Progenitor cell of endocrine pancreas (in vitro differentiated cells): ENCODE data around the gene SLK. TPM values are rescaled to one million over a fixed set of nuclear protein-coding genes. Genes with fewer than 3 reads are reported as not detected.

Experiments
- DNase-seq: peaks from one replicate; pipeline ENCODE4 v3.0.0; 2021; ENCODE audit warnings: low spot score; ENCODE audit not compliant: unreplicated experiment
- H3K27ac Mint-ChIP-seq: 2 replicates; pipeline ENCODE4 v1.8.0; 2021; ENCODE audit warnings: mild to moderate bottlenecking, moderate library complexity, mixed read lengths
- H3K27me3 Mint-ChIP-seq: 2 replicates; pipeline ENCODE4 v1.8.0; 2021; ENCODE audit warnings: mixed read lengths
- H3K36me3 Mint-ChIP-seq: 2 replicates; pipeline ENCODE4 v1.8.0; 2022; ENCODE audit warnings: mixed read lengths; ENCODE audit not compliant: insufficient read depth
- H3K4me1 Mint-ChIP-seq: 2 replicates; pipeline ENCODE4 v1.8.0; 2021; ENCODE audit warnings: low read depth, mixed read lengths
- H3K4me3 Mint-ChIP-seq: 2 replicates; pipeline ENCODE4 v1.8.0; 2021; ENCODE audit warnings: low read depth, mild to moderate bottlenecking, moderate library complexity, mixed read lengths
- H3K9me3 Mint-ChIP-seq: 2 replicates; pipeline ENCODE4 v1.8.0; 2021; ENCODE audit warnings: low read depth, mixed read lengths
- CTCF ChIP-seq: fragments of 200-600 bp; sonication (generic); IDR thresholded peaks from one replicate; pipeline ENCODE4 v1.5.0; 2021; ENCODE audit warnings: antibody characterized with exemption, mild to moderate bottlenecking; ENCODE audit not compliant: unreplicated experiment
- total RNA-seq: library from RNA; stranded (reverse); gene quantifications from 2 replicates; pipeline ENCODE4 v1.2.1, GENCODE V29; 2021

The SLK gene
- total RNA-seq, 1 donor from 2014 or later = 29.8 TPM

DNA sequence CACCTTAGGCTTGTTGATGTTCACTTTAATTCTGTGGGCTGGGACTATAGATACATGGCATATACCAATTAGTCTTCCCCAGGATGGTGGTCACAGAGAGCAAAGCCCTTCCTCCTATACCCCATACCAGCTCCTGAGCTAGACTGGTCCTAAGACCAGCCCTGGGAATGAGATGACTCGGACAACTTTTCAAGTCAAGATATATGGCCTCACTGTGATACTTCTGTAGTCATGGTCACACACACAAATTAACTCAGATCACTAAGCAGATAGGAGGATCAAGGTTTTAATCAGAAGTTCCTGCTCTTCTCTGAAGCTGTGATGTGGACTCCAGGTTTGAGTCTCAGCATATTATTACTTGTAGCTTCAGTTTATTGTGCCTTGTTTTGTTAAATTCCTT lies 53.1 kb downstream of the SLK start:
- Mint-ChIP-seq H3K36me3 (peaks cover 26% of the 10 kb centered on the region), H3K4me1 (no peaks in the 10 kb centered on the region), H3K27me3 (no peaks in the 10 kb centered on the region), H3K4me3 (no peak overlapping the region), H3K9me3 (no peaks in the 10 kb centered on the region), H3K27ac (no peak overlapping the region)
- TF ChIP-seq CTCF = no peak
- no peak for DNase-seq

DNA sequence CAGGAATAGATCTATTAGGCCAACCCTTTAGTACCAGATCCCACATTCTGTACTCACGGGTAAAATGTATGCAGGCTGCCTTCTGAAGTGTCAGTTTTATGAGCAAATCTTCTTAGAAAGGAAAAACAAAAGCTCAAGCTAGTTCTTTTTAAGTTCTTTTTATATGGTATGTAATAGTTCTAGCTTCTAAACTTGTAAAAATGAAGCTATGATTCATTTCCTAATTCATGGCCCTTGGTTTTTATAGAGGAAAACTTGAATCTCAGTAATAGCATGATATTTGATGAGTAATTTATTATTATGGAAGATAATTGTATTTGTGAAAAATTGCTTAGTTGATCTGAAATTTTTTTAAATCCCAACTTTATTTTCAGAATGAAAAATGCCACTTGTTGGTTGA lies 54.3 kb downstream of the SLK start:
- H3K9me3 Mint-ChIP-seq = no peaks in the 10 kb centered on the region
- H3K27me3 Mint-ChIP-seq = no peaks in the 10 kb centered on the region
- no peaks in the 10 kb centered on the region for H3K4me1 Mint-ChIP-seq
- no peak overlapping the region for H3K27ac Mint-ChIP-seq
- peaks cover 26% of the 10 kb centered on the region for H3K36me3 Mint-ChIP-seq
- no peak overlapping the region for H3K4me3 Mint-ChIP-seq
- no peak for TF ChIP-seq CTCF
- DNase-seq = no peak

DNA sequence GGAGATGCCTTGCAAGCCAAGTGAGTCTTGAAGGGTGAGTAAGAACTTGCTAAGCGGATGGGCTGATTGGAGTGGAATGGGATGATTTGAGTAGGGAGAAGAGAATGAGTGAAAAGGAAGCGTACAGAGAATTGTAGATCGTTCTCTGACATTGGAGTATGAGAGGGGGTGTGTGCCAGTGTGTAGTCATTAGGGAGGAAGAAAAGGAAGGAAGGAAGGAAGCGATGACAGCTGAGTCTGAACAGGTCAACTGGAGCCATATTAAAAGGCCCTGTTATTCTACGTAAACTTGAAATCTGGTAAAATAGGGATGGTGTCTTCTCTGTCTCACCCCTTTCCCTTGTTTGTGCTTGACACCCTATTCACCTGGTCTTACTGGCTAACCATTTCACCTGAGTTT lies 55.1 kb downstream of the SLK start:
- no peak overlapping the region for H3K4me3 Mint-ChIP-seq

GRCh38 chr10:104025524-104025923 lies 58.6 kb downstream of the SLK start:
- no peaks in the 10 kb centered on the region for H3K4me1 Mint-ChIP-seq
- H3K36me3 Mint-ChIP-seq = peaks cover 17% of the 10 kb centered on the region
- no peak for TF ChIP-seq CTCF
- no peaks in the 10 kb centered on the region for H3K27me3 Mint-ChIP-seq
- no peak overlapping the region for H3K27ac Mint-ChIP-seq
- DNase-seq = no peak
- H3K9me3 Mint-ChIP-seq = no peaks in the 10 kb centered on the region
- no peak overlapping the region for H3K4me3 Mint-ChIP-seq

More for the DNA sequence above, 55.1 kb downstream of the SLK start:
- no peak for DNase-seq
- H3K27ac Mint-ChIP-seq = no peak overlapping the region
- no peaks in the 10 kb centered on the region for H3K27me3 Mint-ChIP-seq
- no peak for TF ChIP-seq CTCF
- H3K36me3 Mint-ChIP-seq = peaks cover 21% of the 10 kb centered on the region
- no peaks in the 10 kb centered on the region for H3K9me3 Mint-ChIP-seq
- no peaks in the 10 kb centered on the region for H3K4me1 Mint-ChIP-seq

DNA sequence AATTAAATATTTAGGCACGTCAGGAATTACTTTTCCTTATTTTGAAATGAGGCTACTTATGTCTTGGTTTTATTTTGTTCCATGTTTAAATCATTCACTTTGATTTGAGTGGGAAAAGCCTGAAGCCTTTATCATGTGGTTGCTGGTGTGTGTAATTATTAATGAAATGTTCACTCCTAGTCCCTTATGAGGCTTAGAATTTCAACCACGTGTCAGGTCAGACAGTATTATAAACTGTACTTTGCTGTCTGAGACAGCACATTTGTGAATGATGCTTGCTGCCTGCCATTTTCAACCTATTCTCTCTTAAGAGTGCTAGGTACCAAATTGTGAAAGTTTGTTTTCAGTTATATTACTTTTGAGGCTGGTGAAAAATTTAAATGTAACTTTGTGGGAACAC lies 59.8 kb downstream of the SLK start:
- H3K4me1 Mint-ChIP-seq = no peaks in the 10 kb centered on the region
- no peak for TF ChIP-seq CTCF
- H3K9me3 Mint-ChIP-seq = no peaks in the 10 kb centered on the region
- no peak for DNase-seq
- no peak overlapping the region for H3K4me3 Mint-ChIP-seq
- H3K27ac Mint-ChIP-seq = no peak overlapping the region
- H3K27me3 Mint-ChIP-seq = no peaks in the 10 kb centered on the region
- peaks cover 18% of the 10 kb centered on the region for H3K36me3 Mint-ChIP-seq

DNA sequence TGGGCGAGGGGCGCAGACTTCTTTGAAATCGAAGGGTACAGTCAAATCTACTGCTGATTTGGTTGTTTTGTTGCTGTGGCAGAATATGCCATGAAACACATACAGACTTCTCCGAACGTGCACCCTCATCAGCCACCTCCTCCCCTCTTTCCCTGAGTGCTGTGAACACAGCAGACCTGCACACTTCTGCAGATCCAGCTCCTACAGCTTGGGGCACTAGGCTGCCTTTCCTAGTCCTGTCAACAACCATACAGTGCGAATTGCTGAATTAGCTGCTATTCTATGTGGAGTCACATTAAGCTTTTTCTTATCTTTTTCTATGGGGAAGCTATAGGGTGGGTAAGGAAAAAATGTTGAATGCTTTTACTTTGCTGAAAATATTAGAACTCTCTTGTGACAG lies 61.2 kb downstream of the SLK start:
- Mint-ChIP-seq H3K4me1 (no peaks in the 10 kb centered on the region), H3K36me3 (peaks cover 15% of the 10 kb centered on the region), H3K9me3 (no peaks in the 10 kb centered on the region), H3K27me3 (no peaks in the 10 kb centered on the region), H3K4me3 (no peak overlapping the region), H3K27ac (peak overlapping the region; percentile 81)
- no peak for DNase-seq
- peak; percentile 57 for TF ChIP-seq CTCF
